Memory B cell (primary cell): ENCODE results near the gene TBC1D14.
"Not testable (repeated sequence)": the region's sequence is repeated elsewhere in the genome, so short reads cannot be mapped to it uniquely, and the experiment has no call there.

Experiments
- ATAC-seq: fragments of 150-1000 bp; cut with Tn5 transposase; 2 replicates; pipeline ENCODE4 v1.10.0; 2021; ENCODE audit warnings: low read depth, mild to moderate bottlenecking, moderate library complexity
- DNase-seq, 2 donors: peaks; one replicate each; pipeline ENCODE4 v3.0.0; 2022; ENCODE audit warnings: low spot score in 2 of 2
- H3K27ac Mint-ChIP-seq: one replicate; pipeline ENCODE4 v1.8.0; 2022; ENCODE audit warnings: mild to moderate bottlenecking, moderate library complexity, mixed read lengths
- H3K27me3 Mint-ChIP-seq: one replicate; pipeline ENCODE4 v1.8.0; 2022; ENCODE audit warnings: mixed read lengths
- H3K36me3 Mint-ChIP-seq: one replicate; pipeline ENCODE4 v1.8.0; 2022; ENCODE audit warnings: mild to moderate bottlenecking, mixed read lengths
- H3K4me1 Mint-ChIP-seq: one replicate; pipeline ENCODE4 v1.8.0; 2022; ENCODE audit warnings: mixed read lengths
- H3K4me3 Mint-ChIP-seq: one replicate; pipeline ENCODE4 v1.8.0; 2022; ENCODE audit warnings: mild to moderate bottlenecking, moderate library complexity, mixed read lengths
- H3K9me3 Mint-ChIP-seq: one replicate; pipeline ENCODE4 v1.8.0; 2022; ENCODE audit warnings: mixed read lengths

Gene TBC1D14

DNA sequence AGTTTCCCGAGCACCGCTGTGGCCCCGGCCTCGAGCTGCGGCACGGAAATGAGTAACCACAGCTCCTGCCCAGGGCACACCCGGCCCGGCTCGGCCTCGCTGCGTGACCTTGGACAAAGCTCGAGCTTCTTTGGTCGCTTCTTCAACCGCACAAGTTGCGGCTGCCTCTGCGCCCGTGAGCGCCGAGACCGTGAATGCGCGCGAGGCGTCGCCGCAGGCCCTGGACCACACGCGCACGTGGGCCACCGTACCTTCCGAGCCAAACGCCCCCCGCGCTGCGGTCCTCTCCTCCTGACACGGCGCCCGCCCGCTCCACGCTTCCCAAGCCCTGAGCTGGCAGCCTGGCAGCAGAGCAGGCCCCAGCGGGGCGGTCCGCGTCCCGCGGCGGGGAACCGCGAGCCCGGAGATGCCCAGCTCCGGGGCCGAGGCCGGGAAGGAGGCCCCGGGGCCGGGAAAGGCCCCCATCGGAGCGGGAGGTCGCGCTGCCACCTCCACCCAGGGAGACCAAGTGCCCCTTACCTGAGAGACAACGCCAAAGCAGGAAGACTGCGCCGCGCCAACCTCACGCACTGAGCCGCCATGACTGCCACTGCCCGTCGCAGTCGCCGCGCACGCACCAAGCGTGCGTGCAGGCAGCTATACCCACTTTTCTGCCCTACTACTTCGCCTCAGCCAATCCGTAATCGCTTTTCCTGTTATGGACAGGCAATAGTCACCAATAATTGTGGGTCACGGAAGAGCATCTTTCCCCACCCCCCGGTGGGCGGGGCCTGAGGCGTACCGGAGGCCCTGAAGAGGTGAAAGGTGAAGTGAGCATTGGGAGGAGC, 158.0 kb downstream of the TBC1D14 start, which contains the start of gene GRPEL1:
Gene GRPEL1 (minus strand): TSS at position 613 of the 827 bp plus-strand sequence. CDS start 32 bp downstream, at position 581.
- no peaks in the 10 kb centered on the region for H3K9me3 Mint-ChIP-seq
- DNase-seq (peak; percentile 97 to 100), ATAC-seq (peak; percentile 84)
- H3K27me3 Mint-ChIP-seq = peaks cover 2% of the 10 kb centered on the region
- H3K36me3 Mint-ChIP-seq = peaks cover 2% of the 10 kb centered on the region
- H3K27ac Mint-ChIP-seq = peak within 1 kb of the TSS; percentile 89
- H3K4me1 Mint-ChIP-seq = peaks cover 27% of the 10 kb centered on the region
- H3K4me3 Mint-ChIP-seq = peak within 1 kb of the TSS; percentile 89

DNA sequence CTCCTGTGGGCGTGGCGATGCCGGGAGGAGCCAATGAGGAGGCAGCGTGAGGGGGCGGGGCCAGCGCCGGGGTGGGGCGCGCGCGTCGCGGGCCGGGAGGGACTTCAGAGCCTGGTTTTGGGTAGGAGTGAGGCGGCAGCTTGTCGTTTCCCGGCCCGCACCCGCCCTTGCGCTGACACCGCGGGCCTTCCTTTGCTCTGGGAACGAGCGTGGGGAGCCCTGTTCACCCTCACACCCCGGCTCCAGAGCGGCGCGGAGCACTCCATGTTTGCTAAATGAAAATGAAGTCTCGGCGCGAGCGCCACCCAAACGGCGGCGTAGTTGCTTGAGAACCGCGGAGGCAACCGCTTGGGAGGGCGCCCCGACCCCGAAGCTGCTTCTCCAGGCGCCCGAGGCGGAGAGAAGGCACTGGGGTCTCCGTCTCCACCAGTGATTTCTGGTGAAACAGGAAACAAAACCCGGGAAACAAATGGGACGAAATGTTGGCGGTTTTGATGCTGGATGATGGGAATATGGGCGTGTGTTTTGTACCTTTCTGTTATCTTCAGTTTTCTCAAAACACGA, 158.7 kb downstream of the TBC1D14 start:
- peaks cover 27% of the 10 kb centered on the region for H3K4me1 Mint-ChIP-seq
- peak overlapping the region; percentile 87 for H3K4me3 Mint-ChIP-seq
- no peaks in the 10 kb centered on the region for H3K9me3 Mint-ChIP-seq
- DNase-seq = no peak
- peak overlapping the region; percentile 75 for H3K27ac Mint-ChIP-seq
- H3K27me3 Mint-ChIP-seq = peaks cover 2% of the 10 kb centered on the region
- peaks cover 2% of the 10 kb centered on the region for H3K36me3 Mint-ChIP-seq
- peak; percentile 23 for ATAC-seq

DNA sequence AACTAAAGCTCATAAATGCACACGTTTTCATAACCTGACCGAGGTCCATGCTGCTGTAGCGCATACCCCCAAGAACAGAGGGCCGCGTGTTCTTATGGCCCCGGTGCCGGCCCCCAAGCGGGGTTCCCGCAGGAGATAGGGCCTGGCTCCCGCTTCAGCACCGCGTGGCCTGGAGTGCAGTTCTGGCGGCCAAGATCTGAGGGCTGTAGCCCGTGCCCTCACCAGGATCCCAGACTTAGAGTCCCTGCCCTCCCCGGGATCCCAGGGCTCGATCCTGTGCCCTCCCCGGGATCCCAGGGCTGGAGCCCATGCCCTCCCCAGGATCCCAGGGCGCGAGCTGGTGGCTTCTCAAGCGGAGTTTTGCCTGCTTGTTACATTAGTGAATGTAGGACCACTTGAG, 159.3 kb downstream of the TBC1D14 start:
- Mint-ChIP-seq H3K9me3 (no peaks in the 10 kb centered on the region), H3K4me3 (peak overlapping the region; percentile 87), H3K4me1 (peaks cover 27% of the 10 kb centered on the region), H3K36me3 (no peaks in the 10 kb centered on the region), H3K27me3 (peaks cover 2% of the 10 kb centered on the region), H3K27ac (peak overlapping the region; percentile 75)
- DNase-seq (no peak), ATAC-seq (no peak)

DNA sequence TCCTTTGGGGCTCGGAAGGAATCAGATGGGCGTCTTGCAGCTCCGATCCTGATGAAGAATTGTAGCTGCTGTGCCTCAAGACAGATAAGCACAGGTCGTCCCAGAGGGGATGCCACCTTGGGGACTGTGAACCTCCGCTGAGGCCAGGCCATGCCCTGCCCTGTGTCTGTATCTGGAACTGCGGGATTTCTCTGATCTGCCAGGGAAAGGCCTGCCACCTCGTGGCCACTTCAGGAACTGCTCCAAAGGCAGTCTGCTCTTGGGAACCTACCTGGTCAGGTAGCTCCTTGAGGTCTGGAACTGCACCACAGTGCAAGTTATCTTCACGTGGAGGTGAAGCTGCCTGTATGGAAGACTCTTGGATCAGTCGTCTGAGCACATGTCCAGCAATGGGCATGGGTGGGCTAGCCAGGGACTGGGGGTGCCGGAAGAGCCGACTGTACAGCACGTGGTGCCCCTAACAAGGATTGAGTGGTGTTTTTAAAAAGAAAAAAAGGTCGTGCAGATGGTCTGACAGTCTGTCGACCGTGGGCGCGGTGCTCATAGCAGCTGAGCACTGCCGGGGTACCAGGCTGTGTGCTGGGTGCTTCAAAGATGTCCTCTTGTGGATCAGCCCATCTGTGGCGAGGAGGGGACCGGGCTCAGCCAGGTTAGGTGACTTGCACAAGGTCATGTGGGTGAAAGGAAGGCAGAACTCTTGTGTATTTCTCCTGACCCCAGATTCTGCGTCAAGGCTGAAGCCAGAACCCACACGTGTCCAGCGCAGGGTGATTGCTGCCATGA, 161.3 kb downstream of the TBC1D14 start:
- H3K27ac Mint-ChIP-seq = no peak overlapping the region
- H3K4me3 Mint-ChIP-seq = no peak overlapping the region
- ATAC-seq (peak; percentile 23), DNase-seq (peak; percentile 91 to 92)
- no peaks in the 10 kb centered on the region for H3K9me3 Mint-ChIP-seq
- peaks cover 21% of the 10 kb centered on the region for H3K4me1 Mint-ChIP-seq
- peaks cover 2% of the 10 kb centered on the region for H3K27me3 Mint-ChIP-seq
- no peaks in the 10 kb centered on the region for H3K36me3 Mint-ChIP-seq

DNA sequence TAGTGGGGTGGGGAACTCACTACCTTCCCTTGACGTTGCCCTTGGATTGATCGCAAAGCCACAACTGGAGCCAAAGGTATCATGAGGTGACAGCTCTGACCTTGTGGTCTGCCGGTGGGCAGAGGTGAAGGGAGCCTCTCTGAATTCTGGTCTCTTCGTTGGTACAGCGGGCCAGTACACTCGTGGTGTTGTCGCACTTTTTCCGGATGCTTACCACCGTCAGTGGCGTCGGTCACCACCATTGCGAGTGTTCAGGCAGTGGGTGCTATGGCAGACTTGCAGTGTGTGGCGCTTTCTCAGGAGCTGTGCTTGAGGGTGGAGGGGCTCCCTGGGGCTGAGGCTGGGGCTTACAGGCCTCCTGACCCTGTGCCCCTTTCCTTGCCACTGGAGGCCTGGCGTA, 163.4 kb downstream of the TBC1D14 start:
- H3K36me3 Mint-ChIP-seq = no peaks in the 10 kb centered on the region
- no peak overlapping the region for H3K27ac Mint-ChIP-seq
- H3K27me3 Mint-ChIP-seq = peaks cover 2% of the 10 kb centered on the region

DNA sequence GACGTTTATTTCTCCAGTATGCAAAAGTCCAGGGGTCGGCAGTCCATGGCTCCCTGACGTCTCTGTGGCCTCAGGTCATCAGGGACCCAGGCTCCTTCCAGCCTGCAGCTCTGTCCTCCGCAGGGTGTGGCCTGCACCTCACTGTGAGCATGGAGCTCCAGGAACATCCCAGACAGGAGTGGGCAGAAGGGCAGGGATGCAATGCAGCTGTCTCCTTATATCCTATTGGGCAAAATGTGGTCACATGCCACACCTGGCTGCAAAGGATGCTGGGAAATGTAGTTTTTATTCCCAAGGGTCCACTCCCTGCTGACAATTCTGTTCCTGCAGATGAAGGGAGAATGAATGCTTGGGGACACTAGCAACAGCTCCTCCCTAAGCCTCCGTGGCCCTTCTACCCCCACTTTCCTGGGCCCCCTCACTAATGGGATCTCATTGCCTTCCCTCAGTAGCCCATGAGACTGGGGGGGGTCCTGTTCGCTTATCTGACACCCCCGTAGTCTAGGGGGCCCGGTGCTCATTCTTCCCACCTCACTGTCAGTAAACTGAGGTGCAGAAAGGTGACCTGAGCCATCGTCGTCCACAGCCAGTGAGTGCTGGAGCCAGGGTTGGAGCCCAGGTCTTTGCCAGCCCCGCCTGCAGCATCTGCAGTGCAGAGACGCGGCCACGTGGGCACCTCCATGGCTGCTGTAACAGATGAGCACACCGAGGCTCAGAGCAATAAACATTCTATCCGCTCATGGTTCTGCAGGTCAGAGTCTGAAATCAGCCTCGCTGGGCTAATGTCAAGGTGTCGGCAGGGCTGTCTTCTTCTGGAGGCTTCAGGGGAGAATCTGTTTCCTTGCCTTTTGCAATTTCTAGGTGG, 164.1 kb downstream of the TBC1D14 start:
- no peak for ATAC-seq
- peaks cover 2% of the 10 kb centered on the region for H3K27me3 Mint-ChIP-seq

More for the DNA sequence above, 163.4 kb downstream of the TBC1D14 start:
- H3K4me3 Mint-ChIP-seq = no peak overlapping the region
- DNase-seq (no peak), ATAC-seq (no peak)
- H3K4me1 Mint-ChIP-seq = peaks cover 13% of the 10 kb centered on the region
- H3K9me3 Mint-ChIP-seq = no peaks in the 10 kb centered on the region

DNA sequence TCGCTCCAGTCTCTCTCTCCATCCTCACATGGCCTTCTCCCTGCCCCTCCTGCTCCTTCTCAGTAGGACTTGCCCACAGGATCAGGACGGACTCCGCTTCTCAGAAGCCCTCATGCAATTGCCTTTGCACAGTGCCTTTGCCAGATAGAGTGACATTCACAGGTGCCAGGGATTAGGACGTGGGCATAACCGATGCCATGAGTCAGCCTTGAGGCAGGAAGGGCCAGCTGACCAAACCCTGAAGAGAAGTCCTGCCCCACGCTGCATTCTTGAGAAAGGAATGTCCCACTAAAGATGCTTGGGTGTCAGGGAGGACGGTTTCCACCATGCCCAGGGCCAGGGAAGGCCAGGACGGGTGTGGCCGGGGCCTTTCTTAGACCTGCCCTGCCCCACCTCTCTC, 164.8 kb downstream of the TBC1D14 start:
- H3K4me3 Mint-ChIP-seq = no peak overlapping the region
- DNase-seq = no peak
- H3K36me3 Mint-ChIP-seq = no peaks in the 10 kb centered on the region
- peaks cover 1% of the 10 kb centered on the region for H3K9me3 Mint-ChIP-seq
- no peak for ATAC-seq
- H3K27me3 Mint-ChIP-seq = peaks cover 3% of the 10 kb centered on the region
- no peak overlapping the region for H3K27ac Mint-ChIP-seq
- peaks cover 7% of the 10 kb centered on the region for H3K4me1 Mint-ChIP-seq

More for the DNA sequence above, 164.1 kb downstream of the TBC1D14 start:
- no peak for DNase-seq
- peaks cover 10% of the 10 kb centered on the region for H3K4me1 Mint-ChIP-seq
- no peaks in the 10 kb centered on the region for H3K36me3 Mint-ChIP-seq
- H3K4me3 Mint-ChIP-seq = no peak overlapping the region
- no peak overlapping the region for H3K27ac Mint-ChIP-seq
- H3K9me3 Mint-ChIP-seq = no peaks in the 10 kb centered on the region

DNA sequence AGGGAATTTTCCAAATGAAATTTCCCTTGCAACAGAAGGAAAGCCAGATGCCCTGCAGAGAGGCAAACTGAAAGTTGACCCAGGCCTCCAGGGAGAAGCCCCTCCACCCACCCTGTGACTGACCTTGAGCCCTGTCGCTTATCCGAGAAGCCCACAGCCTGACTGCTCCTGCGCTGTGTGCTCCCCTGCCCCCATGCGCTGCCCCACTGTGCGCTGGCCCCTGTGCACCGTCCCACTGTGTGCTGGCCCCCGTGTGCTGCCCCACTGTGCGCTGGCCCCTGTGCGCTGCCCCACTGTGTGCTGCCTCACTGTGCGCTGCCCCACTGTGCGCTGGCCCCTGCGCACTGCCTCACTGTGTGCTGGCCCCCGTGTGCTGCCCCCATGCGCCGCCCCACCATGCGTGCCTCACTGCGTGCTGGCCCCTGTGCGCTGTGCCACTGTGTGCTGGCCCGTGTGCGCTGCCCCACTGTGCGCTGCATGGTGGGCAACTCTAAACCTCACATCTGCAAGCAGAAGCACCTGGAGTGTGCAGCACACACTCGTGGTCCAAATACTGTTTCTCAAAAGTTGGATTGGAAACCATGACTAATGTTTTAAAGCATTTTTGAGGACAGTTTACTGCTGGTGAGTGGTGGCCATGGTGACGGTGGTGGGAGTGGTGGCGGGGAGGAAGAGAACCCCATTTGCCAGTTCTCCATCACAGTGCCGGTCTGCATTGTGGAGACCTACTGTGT, 166.5 kb downstream of the TBC1D14 start:
- no peak for ATAC-seq
- H3K36me3 Mint-ChIP-seq = no peaks in the 10 kb centered on the region
- H3K4me3 Mint-ChIP-seq = no peak overlapping the region
- H3K27me3 Mint-ChIP-seq = peaks cover 2% of the 10 kb centered on the region
- no peak for DNase-seq
- H3K4me1 Mint-ChIP-seq = no peaks in the 10 kb centered on the region
- H3K9me3 Mint-ChIP-seq = peaks cover 3% of the 10 kb centered on the region
- no peak overlapping the region for H3K27ac Mint-ChIP-seq

DNA sequence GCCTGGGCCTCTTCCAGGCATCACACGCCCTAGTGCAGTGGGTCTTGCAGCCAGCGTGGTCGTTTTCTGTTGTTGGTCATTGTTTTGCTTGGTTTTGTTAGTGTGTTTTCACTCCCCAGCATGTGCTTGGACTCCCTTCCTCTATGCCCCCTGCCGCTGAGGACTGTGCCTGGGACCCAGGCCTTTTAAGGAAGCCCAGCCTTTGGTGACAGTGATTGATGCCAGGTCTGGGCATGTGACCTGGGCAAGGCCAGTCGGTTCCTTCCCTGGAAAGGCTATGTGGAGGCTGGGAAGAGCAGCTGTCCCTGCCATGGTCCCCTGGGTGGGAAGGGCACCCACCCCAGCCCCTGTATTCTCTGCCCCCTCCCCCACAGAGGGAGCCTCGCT, 167.1 kb downstream of the TBC1D14 start:
- H3K27ac Mint-ChIP-seq = no peak overlapping the region

DNA sequence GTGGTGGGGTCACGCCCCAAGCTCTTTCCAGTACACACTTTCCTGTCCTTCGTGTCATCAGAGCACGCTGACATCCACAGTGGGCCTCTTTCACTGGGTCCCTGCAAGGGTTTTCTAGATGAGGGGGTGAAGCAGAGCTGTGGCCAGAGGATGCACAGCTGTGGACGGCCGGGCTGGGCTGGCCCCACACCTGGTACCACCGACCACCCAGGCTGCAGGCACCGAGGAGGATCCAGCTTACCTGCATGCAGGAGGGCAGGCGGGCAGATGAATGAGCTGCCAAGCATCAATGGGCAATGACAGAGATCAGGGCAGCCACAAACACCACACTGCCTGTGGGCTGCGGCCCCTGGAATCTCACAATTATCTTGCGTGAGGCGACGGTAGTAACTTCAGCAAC, 167.7 kb downstream of the TBC1D14 start:
- Mint-ChIP-seq H3K27ac (no peak overlapping the region), H3K36me3 (no peaks in the 10 kb centered on the region), H3K4me3 (no peak overlapping the region), H3K27me3 (peaks cover 2% of the 10 kb centered on the region), H3K4me1 (no peaks in the 10 kb centered on the region), H3K9me3 (peaks cover 3% of the 10 kb centered on the region)
- DNase-seq = no peak
- ATAC-seq = no peak

More for the DNA sequence above, 167.1 kb downstream of the TBC1D14 start:
- Mint-ChIP-seq H3K4me1 (no peaks in the 10 kb centered on the region), H3K27me3 (peaks cover 2% of the 10 kb centered on the region), H3K36me3 (no peaks in the 10 kb centered on the region), H3K4me3 (no peak overlapping the region), H3K9me3 (peaks cover 3% of the 10 kb centered on the region)
- no peak for DNase-seq
- no peak for ATAC-seq

DNA sequence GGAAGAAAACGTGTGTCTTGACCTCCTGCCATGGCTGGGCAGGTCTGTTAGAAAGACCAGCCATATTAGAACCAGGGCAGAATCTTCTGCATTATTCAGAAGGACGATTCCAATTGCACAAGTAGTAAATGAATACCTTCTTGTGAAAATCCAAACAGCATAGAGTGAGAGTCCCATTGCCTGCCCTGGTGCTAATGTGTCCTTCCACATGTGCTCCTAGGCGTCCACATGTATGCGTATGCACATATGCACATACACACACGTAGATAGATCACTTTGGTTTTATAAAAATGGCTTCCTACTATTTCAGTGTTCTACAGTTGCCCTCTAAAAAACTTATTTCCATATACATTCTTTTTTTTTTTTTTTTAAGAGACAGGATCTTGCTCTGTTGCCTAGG, 168.4 kb downstream of the TBC1D14 start:
- no peak for ATAC-seq
- Mint-ChIP-seq H3K4me1 (no peaks in the 10 kb centered on the region), H3K9me3 (peaks cover 3% of the 10 kb centered on the region), H3K27ac (no peak overlapping the region), H3K4me3 (no peak overlapping the region), H3K27me3 (peaks cover 6% of the 10 kb centered on the region), H3K36me3 (no peaks in the 10 kb centered on the region)
- DNase-seq = no peak

DNA sequence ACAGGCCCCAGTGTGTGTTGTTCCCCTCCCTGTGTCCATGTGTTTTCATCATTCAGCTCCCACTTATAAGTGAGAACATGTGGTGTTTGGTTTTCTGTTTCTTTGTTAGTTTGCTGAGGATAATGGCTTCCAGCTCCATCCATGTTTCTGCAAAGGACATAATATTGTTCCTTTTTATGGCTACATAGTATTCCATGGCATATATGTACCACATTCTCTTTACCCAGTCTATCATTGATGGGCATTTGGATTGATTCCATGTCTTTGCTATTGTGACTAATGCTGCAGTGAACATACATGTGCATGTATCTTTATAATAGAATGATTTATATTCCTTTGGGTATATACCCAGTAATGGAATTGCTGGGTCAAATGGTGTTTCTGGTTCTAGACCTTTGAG, 169.9 kb downstream of the TBC1D14 start:
- H3K9me3 Mint-ChIP-seq, H3K4me1 Mint-ChIP-seq, DNase-seq, H3K27ac Mint-ChIP-seq, H3K4me3 Mint-ChIP-seq, ATAC-seq, H3K36me3 Mint-ChIP-seq: not testable (repeated sequence)
- peaks cover 14% of the 10 kb centered on the region for H3K27me3 Mint-ChIP-seq

DNA sequence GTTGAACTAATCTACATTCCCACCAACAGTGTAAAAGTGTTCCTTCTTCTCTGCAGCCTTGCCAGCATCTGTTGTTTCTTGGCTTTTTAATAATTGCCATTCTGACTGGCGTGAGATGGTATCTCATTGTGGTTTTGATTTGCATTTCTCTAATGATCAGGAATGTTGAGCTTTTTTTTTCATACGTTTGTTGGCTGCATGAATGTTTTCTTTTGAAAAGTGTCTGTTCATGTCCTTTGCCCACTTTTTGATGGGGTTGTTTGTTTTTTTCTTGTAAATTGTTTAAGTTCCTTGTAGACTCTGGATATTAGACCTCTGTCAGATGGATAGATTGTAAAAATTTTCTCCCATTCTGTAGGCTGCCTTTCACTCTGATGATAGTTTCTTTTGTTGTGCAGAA, 170.3 kb downstream of the TBC1D14 start:
- ATAC-seq, H3K4me3 Mint-ChIP-seq, H3K4me1 Mint-ChIP-seq, DNase-seq, H3K9me3 Mint-ChIP-seq, H3K36me3 Mint-ChIP-seq, H3K27ac Mint-ChIP-seq: not testable (repeated sequence)
- peaks cover 16% of the 10 kb centered on the region for H3K27me3 Mint-ChIP-seq
